Measurements from ENCODE around the gene CYB5D1. TPM values are rescaled to one million over a fixed set of nuclear protein-coding genes. Genes with fewer than 3 reads are reported as not detected.
A peak's percentile ranks its signal among the peaks of the same experiment; 100 is the strongest.

The CYB5D1 gene
- total and polyA plus RNA-seq, 2 of the 8 experiments (the other 6 are each of a cell fraction or from before 2014, with no cell fraction given): 11.0 to 18.0 TPM

DNA sequence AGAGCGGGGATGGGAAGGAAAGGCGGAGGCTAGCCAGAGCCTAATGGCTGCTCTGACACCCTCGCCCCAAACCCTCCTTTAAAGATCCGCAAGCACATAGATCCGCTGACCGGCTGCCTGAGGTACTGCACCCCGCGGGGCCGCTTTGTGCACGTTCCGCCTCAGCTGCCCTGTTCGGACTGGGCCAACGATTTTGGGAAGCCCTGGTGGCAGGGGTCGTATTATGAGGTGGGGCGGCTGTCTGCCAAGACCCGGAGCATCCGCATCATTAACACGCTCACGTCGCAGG, 663 bp downstream of the CYB5D1 start:
- Histone ChIP-seq H2BK12ac (ENCODE audit: low read depth, low read length) (no peak overlapping the region), H3K27me3 (replicated peaks in 1 of 4; ENCODE audit: control insufficient read depth in 3 of 4, extremely low read depth in 1 of 4, insufficient read depth in 3 of 4, low read length in 3 of 4) (peaks cover 16 to 35% (median 31%) of the 10 kb centered on the region in 4 experiments), H4K5ac (ENCODE audit: insufficient read length, low read depth, low read length) (no peak overlapping the region), H3K79me2 (ENCODE audit: control insufficient read depth in 1 of 2, insufficient read depth in 2 of 2, low read length in 2 of 2) (peaks cover 0 to 5% of the 10 kb centered on the region in 2 experiments; a peak in 1 of 4 replicates), H3K23ac (ENCODE audit: insufficient read length) (no peak overlapping the region), H3K14ac (ENCODE audit: insufficient read length) (no peak overlapping the region), H2AK5ac (ENCODE audit: low read depth, low read length) (no peak overlapping the region), H3K79me1 (ENCODE audit: low read depth, low read length) (no peaks in the 10 kb centered on the region), H3K4me1 (replicated peaks in 1 of 4; ENCODE audit: control insufficient read depth in 3 of 4, insufficient read depth in 4 of 4, low read length in 3 of 4) (peaks cover 0 to 22% (median 18%) of the 10 kb centered on the region in 4 experiments; a peak in 6 of 7 replicates), H3K9ac (replicated peaks in 1 of 4; ENCODE audit: extremely low read depth in 1 of 4, low read depth in 3 of 4, low read length in 3 of 4) (peak overlapping the region in 3 of 4 experiments; percentile 79 to 95 (median 93); a peak in 6 of 7 replicates), H3K4me3 (ENCODE audit: extremely low read depth in 1 of 4, insufficient read depth in 2 of 4, low read depth in 3 of 4, low read length in 4 of 4) (peak overlapping the region; percentile 70 to 86 (median 80)), H4K20me1 (replicated peaks in 1 of 2; ENCODE audit: control insufficient read depth in 1 of 2, insufficient read depth in 2 of 2, low read length in 2 of 2) (peaks cover 0 to 8% of the 10 kb centered on the region in 2 experiments), H2AFZ (ENCODE audit: low read length) (0 out of 2 replicates have a peak overlapping the region, but pooled peaks have one; percentile 59), H3K23me2 (ENCODE audit: low read depth, low read length) (peaks cover 20% of the 10 kb centered on the region), H2BK120ac (replicated peaks; ENCODE audit: low read depth, low read length) (no peak overlapping the region), H2BK15ac (ENCODE audit: low read length) (no peak overlapping the region), H3K9me3 (ENCODE audit: insufficient read depth in 2 of 2, low read depth in 1 of 2, low read length in 1 of 2) (no peaks in the 10 kb centered on the region), H4K8ac (ENCODE audit: extremely low read depth, insufficient read depth, low read length) (no peak overlapping the region), H3K4me2 (ENCODE audit: insufficient read depth in 1 of 2, low read depth in 2 of 2, low read length in 2 of 2) (peak overlapping the region; percentile 74 to 97), H2BK20ac (ENCODE audit: low read length) (no peak overlapping the region), H2BK5ac (ENCODE audit: low read depth, low read length) (no peak overlapping the region), H3K18ac (ENCODE audit: extremely low read depth, low read length) (no peak overlapping the region; the same call in 1 of the 2 replicates), H3K4ac (replicated peaks; ENCODE audit: insufficient read length, low read depth, low read length) (no peak overlapping the region), H3K27ac (ENCODE audit: low read depth, low read length) (no peak overlapping the region), H3K56ac (replicated peaks; ENCODE audit: insufficient read length, low read depth, low read length) (no peak overlapping the region), H3K36me3 (ENCODE audit: control insufficient read depth in 2 of 4, insufficient read depth in 4 of 4, low read length in 3 of 4) (no peaks in the 10 kb centered on the region), H4K91ac (replicated peaks; ENCODE audit: insufficient read length, low read length) (no peak overlapping the region)
- FAIRE-seq (peak; percentile 42), DNase-seq (ENCODE audit: low read depth in 1 of 2, low spot score in 2 of 2) (no peak)
- CTCF ChIA-PET (ENCODE audit: partially characterized antibody): interaction anchor here (0.9 to 1.6 kb wide), 4 partner anchors 12 to 158 kb away, joined by 3 to 6 read pairs (median 3); no protein-coding TSS in a partner anchor
- POLR2A ChIA-PET (ENCODE audit: partially characterized antibody): interaction anchor here (0.9 to 1.7 kb wide), 4 partner anchors 14 to 171 kb away, joined by 3 to 5 read pairs (median 3); partner anchors contain the start of gene TP53
- WGBS, 2 experiments (ENCODE audit: extremely low coverage in 1 of 2, insufficient coverage in 1 of 2, insufficient read length in 1 of 2, insufficient replicate concordance in 2 of 2, low coverage in 1 of 2, low lambda C conversion rate in 2 of 2, missing lambda C conversion rate in 1 of 2): 7% methylated on average over 20 of the region's 20 CpGs; no CpG with 5 or more reads in 1 of the 2 experiments
- TF ChIP-seq CREB1 (IDR thresholded peaks at IDR 0.05) (no peak), SRF (IDR thresholded peaks at IDR 0.05; ENCODE audit: low read depth, low read length) (no peak), KDM5A (IDR thresholded peaks at IDR 0.05; ENCODE audit: low read length) (no peak), YY1 (IDR thresholded peaks at IDR 0.05; ENCODE audit: low read depth, low read length) (peak; percentile 64; the same call in 1 of the 2 replicates), RBBP5 (IDR thresholded peaks at IDR 0.05; ENCODE audit: borderline replicate concordance, low read depth, low read length) (no peak), ASH2L (IDR thresholded peaks at IDR 0.05; ENCODE audit: low read length) (no peak), EP300 (IDR thresholded peaks at IDR 0.05; ENCODE audit: borderline replicate concordance in 1 of 2, low read depth in 2 of 2, low read length in 2 of 2) (no peak)
- TF ChIP-seq, protein P1, sequence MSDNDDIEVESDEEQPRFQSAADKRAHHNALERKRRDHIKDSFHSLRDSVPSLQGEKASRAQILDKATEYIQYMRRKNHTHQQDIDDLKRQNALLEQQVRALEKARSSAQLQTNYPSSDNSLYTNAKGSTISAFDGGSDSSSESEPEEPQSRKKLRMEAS (IDR thresholded peaks at IDR 0.05): 0 out of 2 replicates have a peak, but pooled peaks have one; percentile 3
- TF ChIP-seq, protein P2, sequence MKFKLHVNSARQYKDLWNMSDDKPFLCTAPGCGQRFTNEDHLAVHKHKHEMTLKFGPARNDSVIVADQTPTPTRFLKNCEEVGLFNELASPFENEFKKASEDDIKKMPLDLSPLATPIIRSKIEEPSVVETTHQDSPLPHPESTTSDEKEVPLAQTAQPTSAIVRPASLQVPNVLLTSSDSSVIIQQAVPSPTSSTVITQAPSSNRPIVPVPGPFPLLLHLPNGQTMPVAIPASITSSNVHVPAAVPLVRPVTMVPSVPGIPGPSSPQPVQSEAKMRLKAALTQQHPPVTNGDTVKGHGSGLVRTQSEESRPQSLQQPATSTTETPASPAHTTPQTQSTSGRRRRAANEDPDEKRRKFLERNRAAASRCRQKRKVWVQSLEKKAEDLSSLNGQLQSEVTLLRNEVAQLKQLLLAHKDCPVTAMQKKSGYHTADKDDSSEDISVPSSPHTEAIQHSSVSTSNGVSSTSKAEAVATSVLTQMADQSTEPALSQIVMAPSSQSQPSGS (IDR thresholded peaks at IDR 0.05; ENCODE audit: low read length): no peak

Data from H1 (cell line).